OCI-LY7 (cell line): Measurements from ENCODE around the gene PRR35.

Experiments used
- EZH2phosphoT487 ChIP-seq: fragments of 200-600 bp; sonication (generic); IDR thresholded peaks from 2 replicates; pipeline ENCODE4 v1.6.1; 2018; ENCODE audit warnings: low read depth, borderline replicate concordance, mild to moderate bottlenecking, mixed run types, antibody characterized with exemption, low read length, moderate library complexity, mixed read lengths
- TF ChIP-seq, protein P1 (sequence below): fragments of 200-600 bp; sonication (generic); conservative IDR thresholded peaks from 2 replicates; pipeline ENCODE4 v1.5.1; 2014; ENCODE audit warnings: mild to moderate bottlenecking, antibody characterized with exemption, low read length, moderate library complexity, mixed read lengths

DNA sequence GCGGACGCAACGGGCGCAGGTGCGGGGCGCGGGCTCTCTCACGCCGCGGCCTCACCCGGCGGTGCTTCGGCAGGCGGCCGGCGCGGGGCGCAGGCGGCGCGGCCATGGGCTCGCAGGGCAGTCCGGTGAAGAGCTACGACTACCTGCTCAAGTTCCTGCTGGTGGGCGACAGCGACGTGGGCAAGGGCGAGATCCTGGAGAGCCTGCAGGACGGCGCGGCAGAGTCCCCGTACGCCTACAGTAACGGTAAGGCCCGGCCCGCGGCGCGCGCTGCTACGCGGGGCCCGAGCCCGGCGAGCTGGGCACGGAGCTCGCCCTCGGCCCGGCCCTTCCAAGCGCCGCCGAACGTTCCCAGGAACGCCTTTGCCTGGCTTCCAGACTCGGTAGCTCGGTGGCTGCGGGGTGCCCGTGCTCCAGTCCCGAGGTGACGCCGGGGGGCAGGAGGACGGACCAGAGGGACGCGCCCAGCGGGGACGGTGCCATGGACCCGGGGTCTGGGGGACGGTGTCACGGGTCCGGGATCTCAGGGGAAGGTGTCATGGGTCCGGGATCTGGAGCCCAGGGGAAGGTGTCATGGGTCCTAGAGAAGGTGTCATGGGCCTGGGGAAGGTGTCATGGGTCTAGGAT is 30.1 kb downstream of the PRR35 start:
- TF ChIP-seq, protein P1, sequence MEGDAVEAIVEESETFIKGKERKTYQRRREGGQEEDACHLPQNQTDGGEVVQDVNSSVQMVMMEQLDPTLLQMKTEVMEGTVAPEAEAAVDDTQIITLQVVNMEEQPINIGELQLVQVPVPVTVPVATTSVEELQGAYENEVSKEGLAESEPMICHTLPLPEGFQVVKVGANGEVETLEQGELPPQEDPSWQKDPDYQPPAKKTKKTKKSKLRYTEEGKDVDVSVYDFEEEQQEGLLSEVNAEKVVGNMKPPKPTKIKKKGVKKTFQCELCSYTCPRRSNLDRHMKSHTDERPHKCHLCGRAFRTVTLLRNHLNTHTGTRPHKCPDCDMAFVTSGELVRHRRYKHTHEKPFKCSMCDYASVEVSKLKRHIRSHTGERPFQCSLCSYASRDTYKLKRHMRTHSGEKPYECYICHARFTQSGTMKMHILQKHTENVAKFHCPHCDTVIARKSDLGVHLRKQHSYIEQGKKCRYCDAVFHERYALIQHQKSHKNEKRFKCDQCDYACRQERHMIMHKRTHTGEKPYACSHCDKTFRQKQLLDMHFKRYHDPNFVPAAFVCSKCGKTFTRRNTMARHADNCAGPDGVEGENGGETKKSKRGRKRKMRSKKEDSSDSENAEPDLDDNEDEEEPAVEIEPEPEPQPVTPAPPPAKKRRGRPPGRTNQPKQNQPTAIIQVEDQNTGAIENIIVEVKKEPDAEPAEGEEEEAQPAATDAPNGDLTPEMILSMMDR, result no peak
- TF ChIP-seq EZH2phosphoT487, result no peak
